ENCODE measurements around the gene GABRB2.
"Not testable (repeated sequence)": the region's sequence is repeated elsewhere in the genome, so short reads cannot be mapped to it uniquely, and the experiment has no call there.

The GABRB2 gene

DNA sequence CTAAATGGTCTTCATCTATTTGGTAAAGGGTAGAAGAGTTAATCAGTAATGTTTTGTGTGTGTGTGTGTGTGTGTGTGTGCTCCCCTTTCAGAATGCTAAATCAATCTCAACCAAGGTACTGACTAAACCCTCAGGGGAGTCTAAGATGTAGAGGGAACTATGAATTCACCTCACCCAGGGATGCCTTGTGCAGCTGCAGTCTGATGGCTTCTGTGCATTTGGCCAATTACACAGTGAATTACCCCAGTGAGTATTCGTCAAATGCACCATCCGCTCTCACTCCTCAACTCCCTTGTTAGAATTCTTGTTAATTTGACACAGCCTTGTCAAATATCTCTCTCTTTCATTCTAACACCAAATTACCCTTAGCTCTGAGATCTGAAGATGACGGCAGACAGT lies 234.6 kb downstream of the GABRB2 start:
- no peak for DNase-seq (ENCODE audit: low read depth)
- no peak overlapping the region for H3K4me3 ChIP-seq (ENCODE audit: low read length)
- TF ChIP-seq, protein P1, sequence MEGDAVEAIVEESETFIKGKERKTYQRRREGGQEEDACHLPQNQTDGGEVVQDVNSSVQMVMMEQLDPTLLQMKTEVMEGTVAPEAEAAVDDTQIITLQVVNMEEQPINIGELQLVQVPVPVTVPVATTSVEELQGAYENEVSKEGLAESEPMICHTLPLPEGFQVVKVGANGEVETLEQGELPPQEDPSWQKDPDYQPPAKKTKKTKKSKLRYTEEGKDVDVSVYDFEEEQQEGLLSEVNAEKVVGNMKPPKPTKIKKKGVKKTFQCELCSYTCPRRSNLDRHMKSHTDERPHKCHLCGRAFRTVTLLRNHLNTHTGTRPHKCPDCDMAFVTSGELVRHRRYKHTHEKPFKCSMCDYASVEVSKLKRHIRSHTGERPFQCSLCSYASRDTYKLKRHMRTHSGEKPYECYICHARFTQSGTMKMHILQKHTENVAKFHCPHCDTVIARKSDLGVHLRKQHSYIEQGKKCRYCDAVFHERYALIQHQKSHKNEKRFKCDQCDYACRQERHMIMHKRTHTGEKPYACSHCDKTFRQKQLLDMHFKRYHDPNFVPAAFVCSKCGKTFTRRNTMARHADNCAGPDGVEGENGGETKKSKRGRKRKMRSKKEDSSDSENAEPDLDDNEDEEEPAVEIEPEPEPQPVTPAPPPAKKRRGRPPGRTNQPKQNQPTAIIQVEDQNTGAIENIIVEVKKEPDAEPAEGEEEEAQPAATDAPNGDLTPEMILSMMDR (IDR thresholded peaks at IDR 0.05; ENCODE audit: insufficient read depth, low read depth, low read length, missing control alignments) = no peak

DNA sequence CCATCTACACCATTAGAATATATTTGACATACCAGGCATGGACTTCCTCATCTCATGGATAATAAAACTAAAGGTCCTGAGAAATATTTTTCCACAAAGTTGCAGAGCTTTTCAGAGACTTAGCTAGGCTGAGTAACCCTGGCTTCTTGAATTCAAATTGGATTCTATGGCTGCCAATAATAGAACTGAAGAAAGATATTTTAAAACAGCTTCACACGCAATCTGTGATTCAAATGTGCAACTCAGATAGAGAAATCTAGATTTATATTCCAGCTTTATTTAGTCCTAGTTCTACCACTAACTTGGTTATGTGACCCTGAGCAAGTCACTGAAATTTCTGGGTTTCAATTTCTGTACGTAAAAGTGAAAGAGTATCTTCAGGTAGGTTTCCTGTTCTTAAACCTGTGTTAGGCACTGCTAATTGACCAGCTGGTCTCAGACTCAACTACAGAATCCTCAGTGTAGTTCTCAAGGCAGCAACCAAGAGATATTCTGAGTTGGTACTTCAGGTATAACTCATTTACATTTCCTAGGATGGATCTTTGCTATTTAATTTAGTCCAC lies 235.3 kb downstream of the GABRB2 start:
- no peak for DNase-seq (ENCODE audit: low read depth)
- no peak overlapping the region for H3K4me3 ChIP-seq (ENCODE audit: low read length)
- TF ChIP-seq, protein P1 (IDR thresholded peaks at IDR 0.05; ENCODE audit: insufficient read depth, low read depth, low read length, missing control alignments) = no peak

DNA sequence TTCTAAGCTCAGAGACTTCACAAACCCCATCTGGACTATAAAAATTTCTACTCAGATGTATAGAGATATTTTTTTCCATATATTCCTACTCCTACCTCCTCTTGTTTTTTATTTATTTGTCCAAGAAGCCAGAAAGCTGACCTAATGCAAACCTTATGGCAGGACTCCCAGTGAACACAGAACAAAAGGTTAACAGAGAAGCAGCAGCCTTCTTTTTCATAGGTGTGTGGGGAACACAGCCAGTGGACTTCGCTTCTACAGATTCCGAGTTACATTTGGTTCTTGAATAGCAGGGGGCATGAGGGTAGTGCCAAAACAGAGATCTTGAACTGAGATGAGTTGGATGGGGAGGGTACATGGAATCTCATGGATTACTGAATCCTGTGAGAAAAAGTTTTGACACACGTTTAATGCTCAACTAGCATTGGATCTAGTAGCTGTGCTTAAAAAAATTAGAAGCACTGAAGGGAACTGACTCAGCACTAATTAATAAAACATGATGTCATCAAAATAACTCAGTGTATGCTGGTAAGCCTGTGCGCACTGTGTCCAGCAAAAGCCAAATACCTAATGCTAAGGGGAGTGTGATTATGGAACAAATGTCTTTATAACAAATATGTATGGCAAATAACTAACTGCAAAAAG lies 240.1 kb downstream of the GABRB2 start:
- DNase-seq (ENCODE audit: low read depth) = no peak

DNA sequence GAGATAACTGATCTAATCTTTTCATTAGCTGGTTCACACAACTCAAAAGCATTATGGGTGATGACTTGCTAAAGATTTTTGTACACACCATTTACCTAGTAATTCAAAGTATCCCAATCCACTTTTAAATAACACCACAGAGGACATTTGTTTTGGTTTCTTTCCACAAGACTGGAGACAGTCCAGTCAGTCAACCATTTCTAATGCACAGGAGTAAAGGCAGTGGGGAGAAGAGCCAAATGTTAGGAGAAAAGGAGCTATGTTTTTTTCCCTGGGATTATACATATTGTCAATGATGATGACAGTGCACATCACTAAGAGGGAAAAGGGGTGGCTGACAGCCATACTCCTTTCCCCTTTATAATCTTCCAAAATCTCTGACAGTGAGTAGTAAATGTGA lies 240.9 kb downstream of the GABRB2 start:
- no peak for DNase-seq (ENCODE audit: low read depth)
- TF ChIP-seq, protein P1 (IDR thresholded peaks at IDR 0.05; ENCODE audit: insufficient read depth, low read depth, low read length, missing control alignments) = no peak
- H3K4me3 ChIP-seq (ENCODE audit: low read length) = no peak overlapping the region

More for the DNA sequence above, 240.1 kb downstream of the GABRB2 start:
- H3K4me3 ChIP-seq (ENCODE audit: low read length) = no peak overlapping the region
- TF ChIP-seq, protein P1 (IDR thresholded peaks at IDR 0.05; ENCODE audit: insufficient read depth, low read depth, low read length, missing control alignments) = no peak

DNA sequence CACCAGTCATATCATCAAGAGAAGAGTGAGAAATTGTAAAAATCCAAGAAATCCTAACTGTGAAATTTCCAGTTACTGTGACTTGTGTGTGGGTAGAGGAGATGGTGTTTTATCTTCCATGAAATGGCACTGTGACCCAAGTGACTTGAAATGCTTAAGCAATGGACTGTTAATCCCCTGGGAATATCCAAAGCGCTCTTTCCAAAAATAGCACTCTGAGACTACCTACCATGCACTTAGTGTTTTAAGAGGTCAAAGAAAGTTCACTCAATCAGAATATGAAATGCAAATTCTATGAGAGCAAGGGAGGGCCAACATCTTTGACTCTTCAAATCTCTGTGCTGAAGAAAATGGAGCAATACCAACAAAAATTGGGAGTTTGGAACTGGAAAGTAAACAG lies 244.0 kb downstream of the GABRB2 start:
- H3K4me3 ChIP-seq (ENCODE audit: low read length) = no peak overlapping the region
- TF ChIP-seq, protein P1 (IDR thresholded peaks at IDR 0.05; ENCODE audit: insufficient read depth, low read depth, low read length, missing control alignments) = no peak
- no peak for DNase-seq (ENCODE audit: low read depth)

DNA sequence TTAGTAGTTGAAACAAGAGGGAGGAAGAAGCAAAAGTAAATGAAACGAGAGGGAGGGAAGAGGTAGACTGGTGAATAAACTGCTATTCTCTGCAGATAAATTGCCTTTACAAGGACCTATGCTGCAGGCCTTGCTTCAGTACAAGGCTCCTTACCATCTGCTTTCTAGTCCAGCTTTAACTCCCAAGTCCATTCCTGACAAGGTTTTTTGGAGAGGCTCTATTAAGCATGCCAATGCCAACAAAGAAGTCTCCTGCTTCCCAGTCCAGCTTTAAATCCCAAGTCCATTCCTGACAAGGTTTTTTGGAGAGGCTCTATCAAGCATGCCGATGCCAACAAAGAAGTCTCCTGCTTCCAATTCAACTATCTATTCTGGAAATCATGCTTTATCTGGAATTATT lies 244.9 kb downstream of the GABRB2 start:
- no peak overlapping the region for H3K4me3 ChIP-seq (ENCODE audit: low read length)
- no peak for DNase-seq (ENCODE audit: low read depth)
- TF ChIP-seq, protein P1 (IDR thresholded peaks at IDR 0.05; ENCODE audit: insufficient read depth, low read depth, low read length, missing control alignments) = no peak

DNA sequence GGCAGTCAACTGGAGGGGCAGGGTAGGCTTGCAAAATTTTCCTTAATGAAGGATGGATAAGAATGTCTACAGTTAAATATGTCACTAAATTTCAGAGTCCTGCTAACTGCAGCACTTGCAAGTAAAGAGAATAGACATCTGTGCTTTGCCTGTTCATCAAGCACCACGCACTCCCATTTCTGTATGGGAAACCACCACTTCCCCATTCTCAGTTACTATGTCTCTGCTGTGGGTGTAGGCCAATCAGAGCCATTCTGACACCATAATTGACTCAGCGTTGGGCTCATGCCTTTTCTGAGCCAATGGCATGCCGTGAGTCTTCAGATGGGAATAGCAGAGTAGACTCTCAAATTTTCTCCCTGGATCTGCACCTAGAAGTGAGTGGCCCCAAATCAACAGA lies 247.5 kb downstream of the GABRB2 start:
- TF ChIP-seq, protein P1 (IDR thresholded peaks at IDR 0.05; ENCODE audit: insufficient read depth, low read depth, low read length, missing control alignments) = no peak
- no peak for DNase-seq (ENCODE audit: low read depth)
- no peak overlapping the region for H3K4me3 ChIP-seq (ENCODE audit: low read length)

DNA sequence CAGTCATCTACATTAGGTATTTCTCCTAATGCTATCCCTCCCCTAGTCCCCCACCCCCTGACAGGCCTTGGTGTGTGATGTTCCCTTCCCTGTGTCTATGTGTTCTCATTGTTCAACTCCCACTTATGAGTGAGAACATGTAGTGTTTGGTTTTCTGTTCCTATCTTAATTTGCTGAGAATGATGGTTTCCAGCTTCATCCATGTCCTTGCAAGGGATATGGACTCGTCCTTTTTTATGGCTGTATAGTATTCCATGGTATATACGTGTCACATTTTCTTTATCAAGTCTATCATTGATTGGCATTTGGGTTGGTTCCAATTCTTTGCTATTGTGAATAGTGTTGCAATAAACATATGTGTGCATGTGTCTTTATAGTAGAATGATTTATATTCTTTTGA lies 249.1 kb downstream of the GABRB2 start:
- not testable (repeated sequence) for DNase-seq (ENCODE audit: low read depth); H3K4me3 ChIP-seq (ENCODE audit: low read length)

Measured in epithelial cell of esophagus (primary cell).